H1 (cell line): Measurements from ENCODE around the gene CADM1. TPM values are rescaled to one million over a fixed set of nuclear protein-coding genes. Genes with fewer than 3 reads are reported as not detected.

ENCODE experiments used
- CTCF ChIA-PET: fragments of 300-600 bp; sonication (Branson Sonifier 250); formaldehyde crosslinking; loops from one replicate; lab custom pipeline; 2021; ENCODE audit not compliant: partially characterized antibody; lab: Charles Lee
- POLR2A ChIA-PET: fragments of 300-600 bp; sonication (Branson Sonifier 250); formaldehyde crosslinking; loops from one replicate; lab custom pipeline; 2021; ENCODE audit warnings: inconsistent platforms; ENCODE audit not compliant: partially characterized antibody; lab: Charles Lee
- DNase-seq, 2 experiments: peaks; one replicate each; pipeline versions ENCODE4 v3.0.0 to v3.0.0-alpha.2; 2010 to 2022; ENCODE audit warnings: low spot score in 2 of 2, low read depth in 1 of 2, mixed read lengths in 1 of 2
- FAIRE-seq: peaks from 2 replicates; lab custom pipeline; 2011; peaks lifted over from hg19 to GRCh38; lab: Jason Lieb, UNC
- H2AFZ ChIP-seq: 2 replicates; pipeline ENCODE4 v1.8.1; 2012; ENCODE audit warnings: low read length, inconsistent platforms
- H2AK5ac ChIP-seq: 2 replicates; pipeline ENCODE4 v1.6.1; 2013; ENCODE audit warnings: low read depth, low read length
- H2BK120ac ChIP-seq: replicated peaks from 2 replicates; pipeline ENCODE3; 2013; ENCODE audit warnings: low read depth, low read length, inconsistent platforms
- H2BK12ac ChIP-seq: 2 replicates; pipeline ENCODE4 v1.6.1; 2013; ENCODE audit warnings: low read depth, low read length
- H2BK15ac ChIP-seq: 2 replicates; pipeline ENCODE4 v1.6.1; 2013; ENCODE audit warnings: low read length
- H2BK20ac ChIP-seq: 2 replicates; pipeline ENCODE4 v1.6.1; 2013; ENCODE audit warnings: low read length
- H2BK5ac ChIP-seq: 2 replicates; pipeline ENCODE4 v1.6.1; 2013; ENCODE audit warnings: low read depth, low read length
- H3K14ac ChIP-seq: 2 replicates; pipeline ENCODE4 v1.6.1; 2013; ENCODE audit warnings: inconsistent platforms; ENCODE audit not compliant: insufficient read length
- H3K18ac ChIP-seq: 2 replicates; pipeline ENCODE4 v1.6.1; 2013; ENCODE audit warnings: low read length; ENCODE audit errors: extremely low read depth
- H3K23ac ChIP-seq: 2 replicates; pipeline ENCODE4 v1.6.1; 2013; ENCODE audit warnings: inconsistent platforms; ENCODE audit not compliant: insufficient read length
- H3K23me2 ChIP-seq: 2 replicates; pipeline ENCODE4 v1.6.1; 2013; ENCODE audit warnings: low read depth, low read length
- H3K27ac ChIP-seq: 2 replicates; pipeline ENCODE4 v1.6.1; 2011; ENCODE audit warnings: low read depth, low read length, inconsistent platforms
- H3K27me3 ChIP-seq, 4 experiments: replicated peaks in 1 of 4; 1 replicate in 1 of 4; 2 replicates in 3 of 4; pipeline versions ENCODE4 v1.6.1 to v1.8.1; 2011 to 2013; ENCODE audit warnings: low read length in 3 of 4, mild to moderate bottlenecking in 3 of 4, inconsistent platforms in 2 of 4, mixed read lengths in 2 of 4, moderate library complexity in 1 of 4; ENCODE audit not compliant: control insufficient read depth in 3 of 4, insufficient read depth in 3 of 4; ENCODE audit errors: extremely low read depth in 1 of 4
- H3K36me3 ChIP-seq, 4 experiments: 2 replicates each; pipeline versions ENCODE4 v1.6.1 to v1.8.1; 2011 to 2013; ENCODE audit warnings: mild to moderate bottlenecking in 4 of 4, low read length in 3 of 4, moderate library complexity in 2 of 4, control low read depth in 1 of 4, inconsistent platforms in 1 of 4; ENCODE audit not compliant: insufficient read depth in 4 of 4, control insufficient read depth in 2 of 4
- H3K4ac ChIP-seq: replicated peaks from 2 replicates; pipeline ENCODE3; 2013; ENCODE audit warnings: low read length, low read depth, mixed read lengths, inconsistent platforms; ENCODE audit not compliant: insufficient read length
- H3K4me1 ChIP-seq, 4 experiments: replicated peaks in 1 of 4; 1 replicate in 1 of 4; 2 replicates in 3 of 4; pipeline versions ENCODE4 v1.6.1 to v1.8.1; 2011 to 2013; ENCODE audit warnings: low read length in 3 of 4, inconsistent platforms in 2 of 4, mixed read lengths in 1 of 4; ENCODE audit not compliant: insufficient read depth in 4 of 4, control insufficient read depth in 3 of 4
- H3K4me2 ChIP-seq, 2 experiments: 2 replicates each; pipeline versions ENCODE4 v1.6.1 to v1.8.1; 2011 to 2013; ENCODE audit warnings: low read depth in 2 of 2, low read length in 2 of 2, control low read depth in 1 of 2, inconsistent platforms in 1 of 2, mild to moderate bottlenecking in 1 of 2; ENCODE audit not compliant: insufficient read depth in 1 of 2
- H3K4me3 ChIP-seq, 4 experiments: fragments of 200-600, 300-600 bp in 1 of 4; sonication (generic), shearing (Covaris generic), sonication (Bioruptor Twin) in 1 of 4; 2 replicates each; pipeline versions ENCODE4 v1.5.1 to v1.8.1; 2011 to 2016; ENCODE audit warnings: low read length in 4 of 4, low read depth in 3 of 4, control low read depth in 2 of 4, inconsistent platforms in 2 of 4, mild to moderate bottlenecking in 2 of 4, mixed read lengths in 1 of 4, moderate library complexity in 1 of 4; ENCODE audit not compliant: insufficient read depth in 2 of 4; ENCODE audit errors: extremely low read depth in 1 of 4
- H3K56ac ChIP-seq: replicated peaks from 2 replicates; pipeline ENCODE3; 2013; ENCODE audit warnings: low read depth, mild to moderate bottlenecking, mixed read lengths, low read length, inconsistent platforms; ENCODE audit not compliant: insufficient read length
- H3K79me1 ChIP-seq: 2 replicates; pipeline ENCODE4 v1.6.1; 2013; ENCODE audit warnings: low read depth, low read length, control low read depth
- H3K79me2 ChIP-seq, 2 experiments: 2 replicates each; pipeline versions ENCODE4 v1.6.1 to v1.8.1; 2012 to 2013; ENCODE audit warnings: low read length in 2 of 2, mild to moderate bottlenecking in 2 of 2, inconsistent platforms in 1 of 2; ENCODE audit not compliant: insufficient read depth in 2 of 2, control insufficient read depth in 1 of 2
- H3K9ac ChIP-seq, 4 experiments: replicated peaks in 1 of 4; 1 replicate in 1 of 4; 2 replicates in 3 of 4; pipeline versions ENCODE4 v1.6.1 to v1.8.1; 2011 to 2013; ENCODE audit warnings: low read depth in 3 of 4, low read length in 3 of 4, control low read depth in 2 of 4, mild to moderate bottlenecking in 2 of 4, moderate library complexity in 2 of 4, inconsistent platforms in 1 of 4; ENCODE audit errors: extremely low read depth in 1 of 4
- H3K9me3 ChIP-seq, 2 experiments: 2 replicates each; pipeline versions ENCODE4 v1.6.1 to v1.8.1; 2012 to 2013; ENCODE audit warnings: mild to moderate bottlenecking in 2 of 2, moderate library complexity in 2 of 2, control low read depth in 1 of 2, inconsistent platforms in 1 of 2, low read depth in 1 of 2, low read length in 1 of 2, mixed read lengths in 1 of 2; ENCODE audit not compliant: insufficient read depth in 2 of 2
- H4K20me1 ChIP-seq, 2 experiments: replicated peaks in 1 of 2; 2 replicates each; pipeline versions ENCODE3 to v1.8.1; 2011 to 2013; ENCODE audit warnings: inconsistent platforms in 2 of 2, low read length in 2 of 2, mild to moderate bottlenecking in 1 of 2; ENCODE audit not compliant: insufficient read depth in 2 of 2, control insufficient read depth in 1 of 2
- H4K5ac ChIP-seq: 2 replicates; pipeline ENCODE4 v1.6.1; 2013; ENCODE audit warnings: low read length, low read depth, mixed read lengths, inconsistent platforms; ENCODE audit not compliant: insufficient read length
- H4K8ac ChIP-seq: 2 replicates; pipeline ENCODE4 v1.8.0; 2013; ENCODE audit warnings: mild to moderate bottlenecking, moderate library complexity, low read length, inconsistent platforms; ENCODE audit not compliant: insufficient read depth; ENCODE audit errors: extremely low read depth
- H4K91ac ChIP-seq: replicated peaks from 2 replicates; pipeline ENCODE3; 2013; ENCODE audit warnings: low read length, mixed read lengths, inconsistent platforms; ENCODE audit not compliant: insufficient read length
- SIN3A ChIP-seq, 2 experiments: IDR thresholded peaks in 1 of 2; conservative IDR thresholded peaks in 1 of 2; 2 replicates each; pipeline ENCODE4 v1.6.1; 2011 to 2012; ENCODE audit warnings: low read length in 2 of 2, improper control_type of control experiment in 1 of 2, low read depth in 1 of 2, mild to moderate bottlenecking in 1 of 2
- WGBS, 2 experiments: shearing (Covaris generic) in 1 of 2; methylation state at CpG; one replicate each; pipeline versions ENCODE4 v1.1.6 to v1.1.7; 2013 to 2015; ENCODE audit warnings: low lambda C conversion rate in 2 of 2, mixed read lengths in 2 of 2, inconsistent platforms in 1 of 2, low coverage in 1 of 2, missing lambda C conversion rate in 1 of 2; ENCODE audit not compliant: insufficient replicate concordance in 2 of 2, insufficient coverage in 1 of 2, insufficient read length in 1 of 2; ENCODE audit errors: extremely low coverage in 1 of 2, missing lambda C conversion rate in 1 of 2; 5-methylcytosine and 5-hydroxymethylcytosine counted together
- polyA plus RNA-seq, 7 experiments: library from polyadenylated mRNA; depleted of rRNA in 3 of 7; stranded (reverse) in 5 of 7; unstranded in 2 of 7; fragments of >200 nt in 5 of 7; fragments of 200-250 nt in 2 of 7; gene quantifications; 1 replicate in 5 of 7; 2 replicates in 1 of 7; 4 replicates in 1 of 7; pipeline versions ENCODE4 v1.2.1 to v1.2.3, GENCODE V29; 2011 to 2013; ENCODE audit warnings: missing spikeins in 2 of 7, mixed read lengths in 2 of 7
- total RNA-seq: library from RNA; stranded (reverse); fragmentation: NEBNext Ultra II Directional; extraction: Animal tissue kit (Norgen Biotek cat#: 25700); gene quantifications from 2 replicates; pipeline ENCODE4 v1.2.1, GENCODE V29; 2021

CADM1 gene
- total and polyA plus RNA-seq, 2 of the 8 experiments (the other 6 are each of a cell fraction or from before 2014, with no cell fraction given): 8.3 to 25.3 TPM

- Histone ChIP-seq H2BK15ac (no peak overlapping the region), H2BK5ac (no peak overlapping the region), H2BK12ac (no peak overlapping the region), H3K4me3 (no peak overlapping the region), H2BK20ac (no peak overlapping the region), H2AFZ (no peak overlapping the region), H3K36me3 (no peaks in the 10 kb centered on the region), H3K27me3 (peaks cover 18 to 49% (median 41%) of the 10 kb centered on the region in 4 experiments), H3K79me1 (no peaks in the 10 kb centered on the region), H2AK5ac (no peak overlapping the region), H3K9ac (no peak overlapping the region), H2BK120ac (no peak overlapping the region), H3K23ac (no peak overlapping the region), H3K56ac (no peak overlapping the region), H4K8ac (no peak overlapping the region), H3K79me2 (no peaks in the 10 kb centered on the region), H3K4ac (no peak overlapping the region), H3K27ac (no peak overlapping the region), H4K20me1 (peaks cover 2 to 5% of the 10 kb centered on the region in 2 experiments), H3K18ac (no peak overlapping the region), H3K4me1 (no peaks in the 10 kb centered on the region), H4K5ac (no peak overlapping the region), H3K23me2 (no peaks in the 10 kb centered on the region), H4K91ac (no peak overlapping the region), H3K9me3 (no peaks in the 10 kb centered on the region), H3K4me2 (no peak overlapping the region), H3K14ac (no peak overlapping the region)
- no peak for DNase-seq
- no peak for TF ChIP-seq SIN3A (conservative IDR thresholded peaks at IDR 0.05 in 1 of 2, IDR thresholded peaks at IDR 0.05 in 1 of 2; ENCODE audit: low read depth in 1 of 2, low read length in 2 of 2)
- WGBS, 2 experiments: 93% methylated on average over 1 of the region's 1 CpG; no CpG with 5 or more reads in 1 of the 2 experiments
- ChIA-PET CTCF (no interaction called here), POLR2A (no interaction called here)
- FAIRE-seq: no peak
Measured at GRCh38 chr11:115396533-115396932, 107.7 kb downstream of the CADM1 start.
